AG08396 (cell line): Measurements from ENCODE around the gene KDM4B.

Source experiments
- DNase-seq: peaks from one replicate; pipeline ENCODE4 v3.0.0; 2012; ENCODE audit warnings: low spot score, mixed read lengths

Gene KDM4B

DNA sequence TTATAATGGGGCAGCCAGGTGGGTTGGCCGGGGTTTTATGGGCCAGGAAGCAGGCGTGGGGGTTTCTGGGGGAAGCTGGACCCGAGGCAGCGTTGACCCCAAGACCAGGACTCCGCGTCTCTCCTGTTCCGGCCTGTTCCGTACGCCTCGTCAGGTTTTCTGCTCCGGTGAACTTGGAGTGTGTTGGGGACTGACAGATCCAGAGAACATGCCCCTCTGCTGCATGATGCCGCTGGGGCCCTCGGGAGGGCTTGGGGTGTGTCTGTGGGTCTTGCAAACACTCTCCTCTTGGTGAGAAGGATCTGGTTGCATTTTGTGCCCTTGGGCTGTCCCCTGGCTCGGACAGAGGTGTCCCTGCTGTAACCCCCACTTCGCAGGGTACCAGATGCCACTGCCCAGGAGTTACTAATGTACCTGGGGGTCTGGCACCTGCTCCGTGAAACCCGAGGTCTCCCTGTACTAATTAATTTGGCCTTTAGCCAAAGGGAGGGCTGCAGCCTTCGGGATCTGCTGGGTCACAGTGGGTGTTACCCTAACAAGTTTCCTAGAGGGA, 15.6 kb downstream of the KDM4B start:
- no peak for DNase-seq

DNA sequence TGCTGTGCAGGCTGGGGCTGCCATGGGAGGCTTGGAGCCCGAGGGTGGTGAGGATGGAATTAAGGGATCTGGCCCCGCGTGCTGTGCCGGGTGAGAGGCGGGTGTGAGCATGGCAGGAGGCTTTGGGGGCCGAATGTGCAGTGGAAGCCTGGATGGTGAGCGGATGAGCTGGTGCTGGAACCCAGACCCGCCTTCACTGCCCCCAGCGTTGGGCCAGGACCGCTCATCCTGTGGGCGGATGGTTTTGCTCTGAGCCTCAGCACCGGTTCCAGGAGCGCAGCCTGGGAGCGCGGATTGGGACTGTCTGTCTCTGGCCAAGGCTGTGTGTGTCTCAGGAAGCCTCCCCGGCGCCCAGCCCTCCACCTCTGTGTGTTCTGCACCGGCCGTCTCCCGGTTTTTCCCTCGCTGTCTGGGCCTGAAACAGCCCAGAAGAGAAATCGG, 16.7 kb downstream of the KDM4B start:
- no peak for DNase-seq

DNA sequence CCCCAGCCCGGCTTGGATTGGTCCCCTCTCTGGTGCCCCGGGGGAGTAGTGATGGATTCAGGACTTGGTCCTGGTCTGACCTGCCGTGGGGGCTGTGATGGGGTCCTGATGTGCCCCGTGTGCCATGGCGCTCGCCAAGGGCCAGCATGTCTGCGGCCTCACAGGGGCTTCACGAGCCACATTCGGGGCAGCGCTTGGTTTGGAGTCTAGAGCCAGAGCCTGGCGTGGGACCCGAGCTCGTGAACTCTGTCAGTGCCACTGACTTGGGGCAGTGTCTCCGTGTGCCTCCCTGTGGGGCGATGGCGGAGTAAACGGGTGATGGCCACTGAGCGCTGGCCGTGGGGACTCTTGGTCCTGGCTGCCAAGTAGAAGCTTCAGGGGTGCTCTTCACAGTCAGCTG, 17.1 kb downstream of the KDM4B start:
- DNase-seq: no peak

DNA sequence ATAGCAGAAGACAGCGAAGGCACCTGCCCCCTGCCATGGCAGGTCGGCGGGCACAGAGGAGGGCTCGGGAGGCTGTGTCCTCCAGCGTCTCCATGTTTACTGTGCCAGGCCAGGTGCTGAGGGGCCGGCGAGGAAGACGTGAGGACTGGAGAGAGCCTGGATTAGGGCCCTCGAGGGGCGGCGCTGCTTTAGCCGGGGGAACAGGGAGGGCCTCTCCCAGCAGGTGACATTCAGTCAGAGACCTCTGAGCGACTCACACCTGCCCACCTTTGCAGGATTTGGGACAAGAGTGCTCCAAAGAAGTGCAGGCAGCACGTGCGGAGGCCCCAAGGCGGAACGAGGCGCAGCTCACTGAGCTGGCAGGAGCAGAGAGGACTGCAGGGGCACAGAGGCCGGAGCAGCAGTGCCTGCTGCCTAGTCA, 17.6 kb downstream of the KDM4B start:
- DNase-seq: no peak

DNA sequence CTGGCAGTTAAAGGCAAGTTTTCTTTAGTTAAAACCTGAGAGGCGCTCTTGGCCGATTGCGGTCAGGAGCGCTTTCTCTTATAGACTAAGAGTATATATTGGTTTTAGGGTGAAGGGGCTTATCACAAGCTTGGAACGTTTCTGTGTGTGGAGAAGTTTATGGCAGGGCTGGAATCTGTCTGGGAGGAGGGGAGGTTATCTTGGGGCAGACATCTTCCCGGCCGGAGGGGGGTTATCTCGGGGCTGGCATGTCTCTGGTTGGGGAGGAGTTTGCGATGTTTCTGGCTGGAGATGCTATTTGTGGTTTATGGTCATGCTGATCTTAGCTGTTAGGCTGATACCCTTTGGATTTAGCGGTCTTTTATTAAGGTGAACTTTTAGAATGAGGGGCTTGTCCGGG, 18.3 kb downstream of the KDM4B start:
- no peak for DNase-seq

DNA sequence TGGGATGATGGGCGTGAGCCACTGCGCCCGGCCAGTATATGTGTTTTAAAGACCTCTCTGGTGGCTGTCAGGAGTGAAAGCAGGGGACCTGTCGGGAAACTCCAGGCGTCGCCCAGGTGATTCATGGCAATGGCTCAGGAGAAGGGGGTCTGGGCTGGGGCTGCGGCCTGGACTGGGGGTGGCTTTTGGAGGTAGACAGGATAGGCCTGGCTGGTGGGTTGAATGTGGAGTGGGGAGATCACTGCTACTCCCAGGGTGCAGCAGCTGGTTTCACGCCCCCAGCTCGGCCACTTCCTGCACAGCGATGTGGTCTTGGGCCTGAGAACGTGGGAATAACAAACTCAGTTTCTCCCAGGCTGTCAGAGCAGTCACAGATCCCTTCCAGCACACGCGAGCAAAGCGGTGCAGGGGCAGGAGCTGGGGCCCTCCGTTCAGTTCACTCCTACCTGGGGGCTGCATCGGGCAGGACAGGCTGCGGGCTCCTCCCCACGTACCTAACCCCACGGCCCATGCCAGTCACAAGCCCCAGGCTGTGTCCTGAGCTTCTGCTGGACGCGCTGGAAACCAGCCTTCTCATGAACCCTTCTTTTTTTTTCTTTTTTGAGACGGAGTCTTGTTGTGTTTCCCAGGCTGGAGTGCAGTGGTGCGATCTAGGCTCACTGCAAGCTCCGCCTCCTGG, 18.9 kb downstream of the KDM4B start:
- DNase-seq: no peak

DNA sequence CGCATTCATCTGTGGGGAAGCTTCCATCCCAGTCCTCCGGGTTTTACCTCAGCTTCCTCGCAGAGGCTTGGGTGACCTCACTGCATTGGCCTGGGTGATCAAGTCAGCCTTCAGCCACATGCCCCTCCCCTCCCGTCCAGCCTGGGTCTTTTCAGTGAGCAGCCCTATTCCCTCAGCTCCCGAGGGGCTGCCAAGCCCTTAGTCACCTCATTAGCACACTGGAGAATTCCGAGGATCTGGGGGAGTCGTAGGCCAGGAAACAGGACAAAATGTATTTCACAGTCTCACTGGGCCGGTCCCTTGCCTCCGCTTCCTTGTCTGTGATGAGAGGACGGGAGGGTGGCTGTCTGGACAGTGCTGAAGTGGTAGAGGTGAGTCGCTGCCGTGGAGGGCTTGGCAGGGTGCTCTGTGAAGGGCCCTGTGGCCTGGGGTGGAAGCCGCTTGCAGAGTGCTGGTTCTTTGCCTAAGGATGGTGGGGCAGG, 19.9 kb downstream of the KDM4B start:
- DNase-seq: peak; percentile 84

DNA sequence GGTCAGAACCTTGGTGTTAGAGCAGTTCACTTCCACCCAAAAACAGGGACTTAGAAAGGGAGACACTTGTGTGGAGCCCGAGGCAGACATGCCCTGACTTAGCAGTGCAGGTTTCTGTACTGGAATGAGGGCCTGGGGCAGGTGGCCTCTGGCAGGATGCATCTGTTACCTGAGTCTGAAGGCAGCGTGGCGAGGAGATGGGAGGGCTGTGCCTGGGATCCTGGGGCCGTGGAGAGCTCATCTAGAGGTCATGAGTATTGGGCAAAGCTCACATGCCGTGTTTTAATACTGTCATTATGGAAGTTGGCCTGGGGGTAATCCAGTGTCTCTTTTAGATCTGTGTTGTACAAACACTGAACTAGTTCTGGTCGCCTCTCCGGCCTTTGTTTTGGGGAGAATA, 21.4 kb downstream of the KDM4B start:
- no peak for DNase-seq

DNA sequence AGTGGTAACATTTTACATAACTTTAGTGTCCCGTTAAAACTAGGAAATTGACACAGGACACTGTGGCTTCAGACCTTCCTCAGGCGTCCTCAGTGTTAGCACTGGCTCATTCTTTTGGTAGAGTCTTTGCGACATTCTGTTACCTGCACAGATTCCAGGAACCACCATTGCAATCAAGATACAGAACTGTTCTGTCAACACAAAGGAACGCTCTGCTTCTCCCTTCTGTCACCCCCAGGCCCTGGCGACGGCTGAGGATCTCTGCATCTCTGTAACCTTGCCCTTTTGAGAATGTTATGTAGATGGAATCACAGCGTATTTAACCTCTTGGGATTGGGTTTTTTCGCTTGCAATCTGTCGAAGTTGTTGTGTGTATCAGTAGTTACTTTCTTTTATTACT, 22.6 kb downstream of the KDM4B start:
- no peak for DNase-seq

DNA sequence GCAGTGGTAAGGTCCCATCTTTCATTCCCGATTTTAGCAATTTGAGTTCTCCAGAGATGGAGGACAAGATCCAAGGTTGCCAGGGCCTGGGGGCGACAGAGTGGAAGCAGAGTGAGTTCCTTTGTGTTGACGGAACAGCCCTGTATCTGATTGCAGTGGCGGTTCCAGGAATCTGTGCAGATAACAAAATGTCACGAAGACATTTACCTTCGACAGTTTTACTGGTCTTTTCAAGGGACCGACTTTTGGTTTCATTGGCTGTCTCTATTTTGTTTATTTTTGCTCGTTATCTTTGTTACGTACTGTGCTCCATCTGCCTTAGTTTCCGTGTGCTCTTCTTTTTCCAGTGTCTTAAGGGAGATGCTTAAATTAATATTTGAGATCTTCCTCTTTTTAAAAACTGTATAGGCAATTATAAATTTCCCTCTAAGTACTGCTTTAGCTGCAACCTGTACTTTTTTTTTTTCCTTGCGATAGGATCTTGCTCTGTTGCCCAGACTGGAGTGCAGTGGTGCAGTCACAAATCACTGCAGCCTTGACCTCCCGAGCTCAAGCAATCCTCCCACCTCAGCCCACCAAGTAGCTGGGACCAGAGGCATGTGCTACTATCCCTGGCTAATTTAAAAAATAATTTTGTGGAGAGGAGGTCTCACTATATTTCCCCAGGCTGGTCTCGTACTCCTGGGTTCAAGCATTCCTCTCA, 23.2 kb downstream of the KDM4B start:
- no peak for DNase-seq

DNA sequence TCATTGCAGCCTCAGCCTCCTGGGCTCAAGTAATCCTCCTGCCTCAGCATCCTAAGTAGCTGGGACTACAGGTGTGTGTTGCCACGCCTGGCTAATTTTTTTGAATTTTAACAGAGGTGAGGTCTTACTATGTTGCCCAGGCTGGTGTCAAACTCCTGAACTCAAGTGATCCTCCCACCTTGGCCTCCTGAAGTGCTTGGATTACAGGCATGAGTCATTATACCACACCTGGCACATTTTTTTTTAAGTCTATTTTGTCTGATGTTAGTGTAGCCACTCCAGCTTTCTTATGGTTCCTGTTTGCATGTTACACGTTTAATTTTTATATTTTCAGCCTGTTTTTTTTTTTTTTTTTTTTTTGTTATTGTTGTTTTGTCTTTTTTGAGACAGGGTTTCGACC, 24.8 kb downstream of the KDM4B start:
- no peak for DNase-seq

DNA sequence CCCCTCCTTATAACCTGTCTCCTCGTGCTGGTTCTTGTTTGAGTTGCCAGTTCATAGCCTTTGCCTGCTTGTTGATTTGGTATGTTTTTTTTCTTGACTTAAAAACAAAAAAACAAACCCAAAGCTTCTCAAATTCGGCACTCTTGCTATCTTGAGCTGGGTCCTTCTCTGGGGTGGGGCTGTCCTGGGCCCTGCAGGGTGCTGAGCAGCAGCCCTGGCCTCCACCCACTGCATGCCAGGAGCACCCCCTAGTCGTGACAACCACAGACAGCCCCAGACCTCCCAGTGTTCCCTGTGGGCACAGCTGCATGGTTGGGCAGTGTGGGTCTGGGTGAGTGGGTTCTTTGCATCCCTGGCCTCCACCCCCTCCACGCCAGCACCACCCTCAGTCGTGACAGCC, 27.8 kb downstream of the KDM4B start:
- no peak for DNase-seq

DNA sequence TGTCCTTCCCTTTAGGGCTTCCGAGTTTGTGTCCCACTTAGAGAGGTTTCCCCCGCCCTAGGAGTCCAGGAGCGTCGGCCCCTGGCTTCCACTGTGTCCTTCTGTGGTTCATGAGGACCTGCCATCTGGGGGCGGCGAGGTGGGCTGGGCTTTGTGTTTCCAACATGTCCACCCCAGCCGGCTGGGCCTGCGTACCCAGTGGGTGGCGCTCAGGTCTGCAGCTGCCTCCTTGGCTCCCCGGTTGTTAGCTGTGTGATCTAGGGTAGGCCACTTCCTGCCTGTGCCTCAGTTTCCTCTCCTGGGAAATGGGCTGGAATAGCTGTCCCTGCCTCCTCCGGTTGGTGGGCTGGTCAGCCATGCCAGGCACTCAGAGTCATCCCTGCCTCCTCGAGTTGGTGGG, 28.4 kb downstream of the KDM4B start:
- DNase-seq: no peak

DNA sequence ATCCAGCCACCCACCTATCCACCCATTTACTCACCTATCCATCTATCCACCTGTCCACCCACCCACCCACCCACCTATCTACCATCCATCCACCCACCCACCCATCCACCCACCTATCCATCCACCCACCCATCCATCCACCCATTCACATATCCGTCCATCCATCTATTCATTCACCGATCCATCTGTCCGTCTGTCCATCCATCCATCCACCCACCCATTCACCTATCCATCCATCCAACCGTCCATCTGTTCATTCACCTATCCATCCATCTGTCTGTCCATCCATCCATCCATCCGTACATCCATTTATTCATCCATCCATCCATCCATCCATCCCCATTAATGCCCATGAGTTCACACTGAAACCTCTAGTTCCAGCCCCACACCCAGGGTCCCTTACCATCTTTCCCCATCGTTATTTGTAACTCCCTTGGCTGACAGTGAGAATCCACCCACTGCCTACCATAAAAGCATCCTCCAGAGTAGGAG, 31.3 kb downstream of the KDM4B start:
- DNase-seq: no peak

DNA sequence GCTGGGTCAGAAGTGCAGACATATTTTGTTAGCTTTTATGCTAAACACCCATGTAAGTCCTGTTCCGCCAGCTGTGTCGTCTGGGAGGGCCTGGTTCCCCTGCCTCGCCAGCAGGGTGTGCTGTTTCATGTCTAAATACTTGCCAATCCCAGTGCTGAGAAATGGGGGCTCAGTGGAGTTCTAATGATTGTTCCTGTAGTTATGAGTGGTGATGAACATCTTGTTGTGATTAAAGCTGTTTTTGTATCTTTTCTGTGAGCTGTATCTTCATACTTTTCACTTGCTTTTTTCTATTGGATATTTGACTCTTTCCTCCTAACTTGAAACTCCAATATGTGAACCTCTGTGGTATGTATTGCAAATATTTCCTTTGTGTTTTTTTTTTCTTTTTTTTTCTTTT, 32.7 kb downstream of the KDM4B start:
- peak; percentile 71 for DNase-seq

DNA sequence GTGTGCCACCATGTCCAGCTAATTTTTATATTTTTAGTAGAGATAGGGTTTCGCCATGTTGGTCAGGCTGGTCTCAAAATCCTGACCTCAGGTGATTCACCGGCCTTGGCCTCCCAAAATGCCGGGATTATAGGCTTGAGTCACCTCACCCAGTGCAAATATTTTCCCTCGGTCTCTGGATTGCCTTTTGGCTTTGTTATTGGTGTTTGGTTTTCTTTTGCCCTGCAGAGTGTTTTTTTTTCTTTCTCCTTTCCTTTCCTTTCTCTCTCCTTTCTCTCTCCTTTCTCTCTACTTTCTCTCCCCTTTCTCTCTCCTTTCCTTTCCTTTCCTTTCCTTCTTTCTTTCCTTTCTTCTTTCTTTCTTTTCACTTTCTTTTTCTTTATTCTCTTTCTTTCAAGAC, 33.2 kb downstream of the KDM4B start:
- DNase-seq: peak; percentile 60

DNA sequence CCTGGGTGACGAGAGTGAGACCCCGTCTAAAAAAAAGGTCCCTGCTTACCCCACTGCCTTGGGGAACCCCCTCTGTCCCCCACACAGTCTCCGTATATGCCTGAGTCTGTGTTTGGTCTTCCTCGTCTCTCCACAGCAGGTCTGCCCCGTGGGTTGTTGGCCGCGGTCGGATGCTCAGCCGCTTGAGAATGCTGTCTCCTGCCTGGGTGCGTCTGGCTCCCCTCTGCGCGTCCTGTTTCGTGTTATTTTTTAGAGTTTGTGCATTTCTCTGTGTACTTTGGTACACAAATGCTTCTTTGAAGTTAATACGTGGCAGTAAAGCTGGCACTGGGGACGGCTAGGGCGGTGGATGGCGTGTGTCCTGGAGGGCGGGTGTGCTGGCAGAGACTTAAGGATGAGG, 34.9 kb downstream of the KDM4B start:
- DNase-seq: no peak

DNA sequence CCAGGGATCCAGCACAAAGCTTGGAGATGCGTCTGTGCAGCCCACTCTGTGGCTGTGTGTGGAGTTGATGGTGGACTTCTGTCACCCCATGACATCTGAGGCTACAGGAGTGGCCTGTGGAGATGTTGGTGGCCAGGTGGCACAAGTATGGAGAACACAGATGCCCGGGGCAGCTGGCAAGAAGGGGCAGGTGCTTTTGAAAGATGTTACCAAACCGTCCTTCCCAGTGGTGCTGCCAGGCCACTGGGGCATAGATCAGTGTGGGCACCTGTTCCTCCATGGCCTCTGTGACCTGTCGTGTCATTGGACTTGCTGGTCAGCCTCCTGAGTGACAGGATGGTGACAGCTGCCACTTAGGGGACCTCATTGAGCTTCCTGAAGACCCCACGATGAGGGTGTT, 36.2 kb downstream of the KDM4B start:
- no peak for DNase-seq

DNA sequence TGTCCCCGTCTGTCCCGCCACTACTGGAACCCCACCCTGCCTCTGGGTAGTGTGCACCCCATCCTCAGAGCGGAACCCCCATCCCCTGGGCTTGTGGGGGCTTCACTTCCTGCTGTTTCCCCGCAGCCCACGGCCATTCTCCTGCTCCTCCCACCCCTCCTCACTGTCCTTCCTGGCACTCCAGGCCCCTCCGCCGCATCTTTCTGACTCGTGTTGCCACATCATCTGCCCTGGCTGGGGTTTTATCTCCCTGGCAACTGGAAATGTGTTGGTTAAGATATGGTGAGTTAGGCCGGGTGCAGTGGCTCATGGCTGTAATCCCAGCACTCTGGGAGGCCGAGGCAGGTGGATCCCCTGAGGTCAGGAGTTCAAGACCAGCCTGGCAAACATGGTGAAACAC, 37.3 kb downstream of the KDM4B start:
- DNase-seq: no peak

DNA sequence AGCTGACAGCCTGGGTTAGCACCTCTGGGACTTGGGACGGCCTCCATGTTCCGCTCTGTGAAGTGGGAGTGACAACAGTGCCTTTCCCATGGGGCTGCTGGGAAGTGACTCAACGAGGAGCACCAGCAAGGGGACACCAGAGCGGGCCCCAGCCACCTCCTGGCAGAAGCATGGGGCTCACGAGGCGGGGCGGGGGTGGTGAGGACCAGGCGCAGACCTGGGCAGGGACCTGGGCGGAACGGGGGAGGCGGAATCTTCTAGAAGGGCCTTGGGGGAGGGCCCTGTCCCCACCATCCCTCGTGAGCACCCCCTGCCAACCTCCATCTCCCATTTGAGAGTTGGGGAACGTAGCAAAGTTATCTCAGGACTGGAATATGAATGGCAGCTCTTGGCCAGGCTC, 37.9 kb downstream of the KDM4B start:
- DNase-seq: no peak

DNA sequence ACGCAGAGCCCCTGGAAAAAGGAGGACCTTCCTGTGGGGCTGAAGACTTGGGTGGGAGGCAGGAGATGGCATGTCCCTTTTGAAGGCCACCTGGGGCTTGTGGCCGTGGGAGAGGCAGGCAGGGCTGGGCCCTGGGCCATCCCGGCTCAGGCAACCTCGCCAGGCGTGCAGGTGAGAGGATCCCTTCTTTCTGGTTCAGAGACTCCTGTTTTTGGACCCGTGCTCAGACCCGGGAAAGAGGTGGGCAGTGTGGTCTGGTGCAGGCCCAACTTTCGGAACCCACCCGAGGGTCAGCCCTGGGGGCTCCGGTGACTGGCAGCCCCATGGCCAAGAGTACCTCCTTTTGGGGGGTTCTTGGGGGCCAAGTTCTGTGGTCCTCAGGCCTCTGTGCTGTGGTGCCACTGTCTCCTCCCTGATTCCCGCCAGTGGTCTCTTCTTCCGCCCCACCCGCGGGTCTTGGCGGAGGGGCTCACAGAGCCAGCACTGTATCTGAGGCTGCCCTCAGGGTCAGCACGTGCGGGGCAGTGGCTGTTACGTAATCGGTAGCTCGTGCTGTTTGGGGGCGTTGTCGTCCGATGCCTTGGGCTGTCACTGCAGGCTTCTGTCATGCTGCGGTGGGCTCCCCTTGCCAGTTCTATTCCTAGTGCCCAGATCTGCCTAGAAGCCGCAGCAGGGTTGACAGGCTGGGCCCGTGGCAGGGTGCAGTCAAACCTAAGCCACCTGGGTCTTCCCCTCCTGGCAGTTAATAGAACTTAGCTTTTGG, 42.7 kb downstream of the KDM4B start:
- no peak for DNase-seq

DNA sequence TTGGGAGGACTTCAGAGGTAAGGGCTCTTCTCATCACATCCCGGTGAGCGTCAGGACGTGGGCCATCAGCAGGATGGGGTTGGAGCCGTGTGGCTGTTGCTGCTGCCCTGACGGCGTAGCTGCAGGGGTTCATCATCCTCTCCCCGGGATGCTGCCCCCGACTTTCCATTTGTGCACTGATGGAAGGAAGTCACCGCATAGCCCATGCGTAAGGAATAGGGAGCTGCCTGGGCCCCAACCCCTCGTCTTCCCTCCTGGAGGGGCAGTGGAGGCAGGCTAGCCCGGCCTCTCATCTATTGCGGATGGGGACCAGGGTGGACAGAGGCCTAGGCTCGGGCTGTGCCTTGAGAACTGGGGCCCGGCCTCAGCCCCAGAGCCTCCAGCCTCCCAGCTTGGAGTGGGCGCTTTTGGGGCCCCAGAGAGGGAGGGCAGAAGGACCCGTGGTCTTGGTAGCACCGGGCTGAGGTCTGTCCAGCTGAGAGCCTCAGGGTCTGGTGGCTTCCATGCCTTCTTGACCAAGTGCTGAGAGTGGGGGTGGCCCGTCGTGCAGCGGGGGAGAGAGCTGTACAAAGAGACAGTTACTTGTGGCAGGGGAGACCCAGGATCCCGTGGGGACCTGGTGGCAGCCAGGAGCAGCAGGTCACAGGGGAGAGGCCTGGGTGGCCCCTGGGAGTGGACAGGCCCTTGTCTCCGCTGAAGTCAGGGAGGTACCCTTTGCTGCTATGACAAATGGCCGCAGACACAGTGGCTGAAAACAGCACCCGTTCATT, 44.0 kb downstream of the KDM4B start:
- DNase-seq: no peak
